Upper lobe of left lung (tissue), 4 donors: ENCODE results near the gene DQX1.

Source experiments
- CTCF ChIP-seq, 6 experiments: fragments of 450-650 bp in 4 of 6; fragments of 200-600 bp in 2 of 6; sonication (generic) in 2 of 6; IDR thresholded peaks; one replicate each; pipeline ENCODE4 v1.5.1; 2016 to 2019; ENCODE audit warnings: antibody characterized with exemption in 6 of 6
- POLR2A ChIP-seq, 4 donors: fragments of 450-650 bp; IDR thresholded peaks; one replicate each; pipeline ENCODE4 v1.5.1; 2016 to 2017; ENCODE audit warnings: antibody characterized with exemption in 4 of 4, mild to moderate bottlenecking in 2 of 4
- POLR2AphosphoS5 ChIP-seq, 2 donors: sonication (generic); formaldehyde crosslinking; IDR thresholded peaks; one replicate each; pipeline ENCODE4 v1.5.1; 2017; ENCODE audit warnings: antibody characterized with exemption in 2 of 2

DNA sequence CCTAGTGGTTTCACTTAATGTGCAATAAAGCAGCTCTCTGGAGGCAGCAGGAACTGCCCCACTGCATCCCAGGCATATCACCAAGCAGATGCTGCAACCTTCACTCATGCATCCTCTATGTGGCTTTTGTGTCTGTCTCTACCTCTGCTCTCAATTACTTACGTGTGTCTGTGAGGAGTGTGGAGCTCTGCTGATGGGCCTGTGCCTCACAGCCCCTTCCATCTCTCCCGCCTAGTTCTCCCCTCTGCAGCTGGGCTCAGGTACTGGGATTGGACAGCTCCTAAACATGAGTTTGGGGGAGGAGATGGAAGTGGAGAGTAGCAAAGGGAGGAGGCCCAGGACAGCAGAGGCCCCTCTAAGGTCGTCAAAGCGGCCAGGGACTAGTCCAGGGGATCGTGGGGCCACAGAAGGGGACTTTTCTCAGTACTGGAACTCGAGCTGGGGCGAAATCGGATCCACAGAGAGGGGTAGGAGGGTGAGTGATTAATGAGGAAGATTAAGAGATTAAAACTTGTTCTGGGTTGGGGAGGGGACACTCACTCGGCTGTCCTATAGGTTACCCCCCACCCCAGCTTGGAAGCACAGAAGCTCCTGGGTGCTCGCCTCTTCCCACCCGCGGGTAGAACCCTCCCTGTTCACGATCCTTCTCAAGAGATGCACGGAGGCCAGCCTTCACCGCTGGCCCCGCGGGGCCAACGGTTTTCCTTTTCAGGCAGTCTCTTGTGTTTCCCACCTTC is 24.5 kb downstream of the DQX1 start:
- no peak for TF ChIP-seq CTCF (IDR thresholded peaks at IDR 0.05)
- no peak for TF ChIP-seq POLR2A (IDR thresholded peaks at IDR 0.05)
- TF ChIP-seq POLR2AphosphoS5 (IDR thresholded peaks at IDR 0.05) = no peak
